Fibroblast of skin of left quadriceps (primary cell): ENCODE measurements around the gene SUPT20HL2.
A peak's percentile ranks its signal among the peaks of the same experiment; 100 is the strongest.
"Not testable (repeated sequence)": the region's sequence is repeated elsewhere in the genome, so short reads cannot be mapped to it uniquely, and the experiment has no call there.

Experiments used
- DNase-seq, 2 experiments: peaks; one replicate each; pipeline ENCODE4 v3.0.0-alpha.2; 2013; ENCODE audit warnings: low read depth in 2 of 2

The SUPT20HL2 gene

GRCh38 chrX:24314019-24314635, at the start of gene SUPT20HL2:
TSS of gene SUPT20HL2 (minus strand) at chrX:24314069. CDS start at chrX:24313315, 754 bp downstream.
- no peak for DNase-seq

GRCh38 chrX:24362089-24362745, 48.3 kb upstream of the SUPT20HL2 start:
- not testable (repeated sequence) for DNase-seq

GRCh38 chrX:24360272-24360671, 46.4 kb upstream of the SUPT20HL2 start, which contains the start of gene SUPT20HL1:
TSS of gene SUPT20HL1 (plus strand) at chrX:24360639. CDS start at chrX:24362761, 2,122 bp downstream.
- DNase-seq = no peak

- DNase-seq = no peak
Measured at GRCh38 chrX:24357106-24357505, 43.2 kb upstream of the SUPT20HL2 start.

GRCh38 chrX:24355095-24355494, 41.2 kb upstream of the SUPT20HL2 start:
- DNase-seq = no peak

DNA sequence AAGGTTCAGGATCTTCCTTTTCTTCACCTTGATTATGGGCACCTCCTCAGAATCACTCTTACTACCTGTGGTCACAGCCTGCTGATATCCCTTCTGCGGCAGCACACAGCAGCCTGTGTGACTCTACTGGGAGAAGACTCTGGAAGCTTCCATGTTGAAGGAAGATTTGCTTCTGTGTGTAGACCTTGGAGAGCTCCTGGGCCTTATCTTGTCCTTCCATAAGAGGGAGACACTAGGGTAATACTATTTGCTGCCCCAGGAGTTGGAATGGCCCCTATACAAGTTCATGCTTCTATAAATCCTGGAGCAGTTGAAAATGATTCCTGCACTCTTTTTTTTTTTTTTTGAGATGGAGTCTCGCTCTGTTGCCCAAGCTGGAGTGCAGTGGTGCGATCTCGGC, 36.3 kb upstream of the SUPT20HL2 start:
- DNase-seq = no peak

DNA sequence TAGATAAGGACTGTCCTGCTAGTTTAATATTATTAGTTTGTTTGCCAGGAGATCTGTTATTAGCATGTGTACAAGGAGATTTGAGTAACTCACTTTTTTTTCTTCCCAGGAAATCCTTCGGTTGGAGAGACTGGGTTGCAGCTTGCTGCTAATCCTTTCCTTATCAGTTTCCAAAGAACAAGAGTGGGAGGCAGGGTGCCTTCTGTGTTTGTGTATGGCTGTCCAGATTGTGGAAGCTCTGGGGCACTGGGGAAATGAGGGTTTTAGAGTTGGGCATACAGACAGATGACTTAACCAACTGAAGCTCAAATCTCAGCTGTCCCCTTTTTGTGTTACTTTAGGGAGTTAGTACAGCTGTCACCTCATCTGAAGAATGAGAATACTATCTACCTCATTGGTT, 34.0 kb upstream of the SUPT20HL2 start:
- no peak for DNase-seq

GRCh38 chrX:24343719-24344118, 29.9 kb upstream of the SUPT20HL2 start:
- DNase-seq = no peak

GRCh38 chrX:24341795-24342194, 27.9 kb upstream of the SUPT20HL2 start:
- DNase-seq = peak; percentile 24 to 31

GRCh38 chrX:24340501-24340900, 26.6 kb upstream of the SUPT20HL2 start:
- DNase-seq = no peak

DNA sequence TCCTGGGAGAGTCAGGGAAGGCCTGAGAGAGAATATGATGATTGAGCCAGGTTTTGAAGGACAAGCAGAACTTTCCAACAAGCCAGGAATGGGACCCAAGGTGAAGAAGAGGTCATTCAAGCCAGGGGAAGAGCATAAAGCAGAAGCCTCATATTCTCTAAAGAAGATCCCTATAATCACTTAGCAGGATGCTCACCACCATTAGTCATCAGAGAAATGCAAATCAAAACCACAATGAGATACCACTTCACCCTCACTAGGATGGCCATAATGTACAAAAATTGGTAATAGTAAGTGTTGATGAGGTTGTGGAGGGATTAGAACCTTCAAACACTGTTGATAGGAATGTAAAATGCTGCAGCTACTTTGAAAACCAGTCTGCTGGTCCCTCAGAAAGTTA, 26.0 kb upstream of the SUPT20HL2 start:
- DNase-seq = no peak

DNA sequence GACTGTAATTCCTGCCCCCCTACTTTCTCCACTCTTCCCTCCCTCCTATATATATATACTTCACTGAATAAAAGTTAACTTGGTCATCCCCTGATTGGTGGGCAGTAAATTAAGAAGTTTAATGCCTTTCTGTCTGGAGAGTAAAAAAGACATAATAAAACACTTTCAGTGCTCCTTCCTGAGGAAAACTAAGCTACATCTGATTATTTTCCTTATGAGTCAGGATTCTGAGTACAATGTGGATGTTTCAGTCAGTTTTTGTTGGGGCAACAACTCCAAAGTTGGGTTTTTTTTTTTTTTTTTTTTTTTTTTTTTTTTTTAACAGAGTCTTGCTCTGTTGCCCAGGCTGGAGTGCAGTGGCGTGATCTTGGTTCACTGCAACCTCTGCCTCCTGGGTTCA, 22.0 kb upstream of the SUPT20HL2 start:
- DNase-seq = no peak

DNA sequence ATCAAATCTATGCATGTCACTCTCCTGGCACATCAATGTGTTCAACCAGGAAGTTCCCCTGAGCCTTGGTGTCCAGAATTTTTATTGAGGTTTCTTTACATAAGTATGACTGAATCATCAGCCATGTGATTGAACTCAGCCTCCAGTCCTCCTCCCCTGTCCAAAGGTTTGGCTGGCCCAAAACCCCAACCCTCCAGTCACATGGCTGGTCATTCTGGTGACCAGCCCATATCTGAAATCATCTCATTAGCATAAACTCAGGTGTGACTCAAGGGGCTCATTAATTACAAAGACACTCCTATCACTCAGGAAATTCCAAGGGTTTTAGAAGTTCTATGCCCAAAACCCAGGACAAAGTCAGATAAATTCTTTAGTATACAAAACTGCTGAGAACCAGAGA, 20.6 kb upstream of the SUPT20HL2 start:
- no peak for DNase-seq

DNA sequence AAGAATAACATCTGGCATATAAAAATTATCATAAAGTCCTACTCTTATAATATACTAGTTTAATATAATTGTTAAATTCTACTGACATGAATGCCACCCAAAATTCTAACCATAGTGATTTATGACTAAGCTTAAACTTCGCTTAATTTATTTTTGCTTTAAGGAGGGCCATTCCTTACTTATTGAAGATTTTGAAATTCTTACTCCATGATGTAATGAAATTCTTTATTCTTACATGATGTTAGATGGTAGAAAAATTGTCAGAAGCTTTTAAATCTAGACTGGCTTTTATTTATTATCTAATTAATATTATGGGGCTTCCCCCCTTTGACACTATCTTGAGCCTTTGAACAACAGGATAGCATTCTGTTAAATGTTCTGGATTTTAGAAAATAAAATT, 19.5 kb upstream of the SUPT20HL2 start:
- no peak for DNase-seq

GRCh38 chrX:24332878-24333277, 19.0 kb upstream of the SUPT20HL2 start:
- no peak for DNase-seq

DNA sequence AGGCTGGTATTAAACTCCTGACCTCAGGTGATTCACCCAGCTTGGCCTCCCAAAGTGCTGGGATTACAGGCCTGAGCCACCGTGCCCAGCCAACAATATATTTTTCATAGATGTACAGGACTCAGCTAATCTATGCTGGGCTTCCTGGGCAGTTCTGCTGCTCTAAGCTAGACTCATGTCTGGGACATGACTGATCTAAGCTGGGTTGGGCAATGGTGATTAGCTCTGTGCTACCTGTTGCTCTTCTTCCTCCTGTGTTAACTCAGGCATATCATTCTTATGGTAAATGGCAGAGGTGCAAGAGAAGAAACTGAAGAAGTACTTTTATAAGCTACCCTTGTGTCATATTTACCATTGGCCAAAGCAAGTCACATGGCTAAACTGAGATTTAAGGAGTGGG, 11.4 kb upstream of the SUPT20HL2 start:
- DNase-seq = no peak

GRCh38 chrX:24321741-24322395, 8.0 kb upstream of the SUPT20HL2 start:
- DNase-seq = no peak

- no peak for DNase-seq
Measured at GRCh38 chrX:24317567-24317966, 3.7 kb upstream of the SUPT20HL2 start.

- DNase-seq = no peak
Measured at GRCh38 chrX:24316111-24316510, 2.2 kb upstream of the SUPT20HL2 start.

DNA sequence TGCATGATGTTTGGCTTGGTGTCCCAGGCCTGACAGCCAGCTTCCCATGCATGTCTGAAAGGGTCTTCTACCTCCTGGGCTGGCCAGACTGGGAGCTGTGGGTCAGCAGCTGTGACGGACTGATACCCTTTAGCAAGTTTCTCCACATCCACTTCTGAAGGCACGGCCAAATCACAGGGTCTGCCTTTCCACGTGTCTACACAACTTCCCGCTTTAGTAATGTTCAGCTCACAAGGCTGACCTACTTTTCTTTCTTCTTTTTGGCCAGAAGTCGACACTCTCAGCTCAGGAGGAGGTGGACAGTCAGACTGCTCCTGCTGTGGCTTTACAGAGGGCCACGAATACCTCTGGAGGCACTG, 1.6 kb downstream of the SUPT20HL2 start:
- not testable (repeated sequence) for DNase-seq

DNA sequence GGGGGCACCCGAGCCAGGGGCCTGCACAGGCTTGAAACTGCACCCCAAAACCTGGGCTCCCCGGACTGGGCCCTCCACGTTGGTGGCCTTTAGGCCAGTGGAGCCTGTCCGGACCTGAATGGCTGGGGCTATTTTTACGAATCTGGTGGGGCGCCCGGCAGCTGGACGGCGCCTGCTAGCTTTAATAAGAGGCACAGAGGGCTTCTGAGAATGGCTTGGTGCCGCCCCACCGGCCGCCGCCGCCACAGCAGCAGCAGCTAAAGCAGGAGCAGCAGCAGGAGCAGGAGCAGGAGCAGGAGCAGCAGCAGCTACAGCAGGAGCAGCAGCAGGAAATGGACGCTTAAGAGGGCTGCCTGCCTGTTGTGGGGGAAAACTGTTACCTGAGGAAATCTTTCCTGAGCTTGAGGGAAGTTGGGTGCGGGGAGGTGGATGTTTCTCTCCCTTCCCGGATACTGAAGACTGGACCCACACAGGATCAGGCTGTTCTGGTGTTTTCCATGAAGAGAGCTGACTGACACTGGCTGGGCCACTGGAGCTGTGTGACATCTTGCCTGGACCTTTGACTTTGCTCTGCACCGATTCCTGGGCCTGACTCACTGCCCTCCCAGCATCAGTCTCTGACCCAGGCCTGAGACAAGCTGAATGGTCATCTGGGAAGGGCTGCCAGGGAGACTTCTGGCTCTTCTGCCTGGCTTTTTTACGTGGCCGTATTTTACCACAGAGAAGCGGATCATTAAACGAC, 2.2 kb downstream of the SUPT20HL2 start:
- not testable (repeated sequence) for DNase-seq

DNA sequence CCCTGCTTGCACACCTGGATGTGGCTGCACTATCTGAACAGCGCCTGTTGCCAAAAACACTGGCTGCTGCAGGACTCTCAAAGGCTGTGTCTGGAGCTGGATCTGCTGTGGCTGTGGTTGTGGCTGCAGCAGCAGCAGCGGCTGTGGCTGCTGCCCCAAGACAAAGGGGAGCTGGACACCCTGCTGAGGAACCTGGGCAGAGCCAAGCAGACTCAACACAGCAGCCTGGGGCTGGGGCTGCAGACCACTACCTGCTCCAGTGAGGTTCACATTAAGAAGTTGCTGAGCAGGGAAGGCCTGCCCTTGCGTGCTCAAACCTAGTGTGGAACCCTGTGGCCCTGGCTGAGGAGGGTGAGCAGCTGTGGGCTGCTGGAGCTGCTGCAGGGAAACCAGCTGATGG, 3.0 kb downstream of the SUPT20HL2 start:
- DNase-seq = not testable (repeated sequence)
